Measurements from ENCODE around the gene FOS. TPM values are rescaled to one million over a fixed set of nuclear protein-coding genes. Genes with fewer than 3 reads are reported as not detected.

Gene FOS
- total and polyA plus RNA-seq, 2 of the 4 experiments (the other 2 are of a cell fraction) = 53.6 to 171 TPM

- Histone ChIP-seq H3K56ac (ENCODE audit: extremely low read depth, insufficient read depth, low read length) (peak overlapping the region; percentile 27; the same call in 1 of the 2 replicates), H3K14ac (replicated peaks; ENCODE audit: low read depth, low read length) (peak overlapping the region; percentile 41), H4K5ac (ENCODE audit: low read depth, low read length) (no peak overlapping the region), H2AFZ (replicated peaks; ENCODE audit: low read length, poor library complexity) (peak overlapping the region; percentile 49), H3K23ac (ENCODE audit: low read depth, low read length) (peak overlapping the region; percentile 57), H3K36me3 (ENCODE audit: control insufficient read depth, insufficient read depth, low read length) (no peaks in the 10 kb centered on the region), H3K18ac (ENCODE audit: low read depth, low read length) (no peak overlapping the region), H4K91ac (ENCODE audit: insufficient read depth, low read depth, low read length) (peak overlapping the region; percentile 27; the same call in 1 of the 2 replicates), H2BK20ac (ENCODE audit: low read depth, low read length) (0 out of 2 replicates have a peak overlapping the region, but pooled peaks have one; percentile 21), H2AK5ac (ENCODE audit: low read depth, low read length) (peak overlapping the region; percentile 29; the same call in 1 of the 2 replicates), H3K27me3 (ENCODE audit: control insufficient read depth, insufficient read depth, low read length) (no peaks in the 10 kb centered on the region), H2BK15ac (ENCODE audit: low read depth, low read length) (peak overlapping the region; percentile 33; the same call in 1 of the 3 replicates), H2AK9ac (replicated peaks; ENCODE audit: low read depth, low read length, poor library complexity) (no peak overlapping the region), H3K79me1 (ENCODE audit: low read depth in 1 of 2, low read length in 2 of 2) (peaks cover 0 to 3% of the 10 kb centered on the region in 2 experiments; a peak in 1 of 4 replicates), H2BK5ac (ENCODE audit: low read depth, low read length, poor library complexity, severe bottlenecking) (peak overlapping the region; percentile 44), H3K4me2 (ENCODE audit: low read depth, low read length) (peak overlapping the region; percentile 72), H3K9me1 (ENCODE audit: insufficient read depth, low read length) (peaks cover 3% of the 10 kb centered on the region; the same call in 1 of the 2 replicates), H3K9me3 (ENCODE audit: control insufficient read depth, insufficient read depth, low read length) (no peaks in the 10 kb centered on the region), H4K20me1 (ENCODE audit: insufficient read depth, low read length) (peaks cover 11% of the 10 kb centered on the region), H3K27ac (ENCODE audit: insufficient read depth, low read length) (peak overlapping the region; percentile 27; the same call in 1 of the 2 replicates), H3K4ac (ENCODE audit: low read depth, low read length) (peak overlapping the region; percentile 46; the same call in 1 of the 2 replicates), H3K4me1 (ENCODE audit: control insufficient read depth, insufficient read depth, low read length) (peaks cover 12% of the 10 kb centered on the region), H2BK120ac (ENCODE audit: low read depth, low read length) (peak overlapping the region; percentile 45), H3K9ac (ENCODE audit: low read depth, low read length) (no peak overlapping the region), H4K8ac (ENCODE audit: low read depth in 2 of 2, low read length in 2 of 2) (no peak overlapping the region), H3K4me3 (ENCODE audit: insufficient read depth, low read depth, low read length) (no peak overlapping the region)
- ATAC-seq (ENCODE audit: low read depth) = peak; percentile 25
- WGBS, 2 experiments (ENCODE audit: extremely low coverage in 2 of 2, insufficient read length in 1 of 2) = 7% methylated on average over 3 of the region's 13 CpGs; no CpG with 5 or more reads in 1 of the 2 experiments
- intact Hi-C loops (cut with micrococcal nuclease) = no loop called here
- peak; percentile 93 for DNase-seq
- POLR2A ChIA-PET (ENCODE audit: unreplicated experiment) = interaction anchor here (0.5 to 0.6 kb wide), 2 partner anchors 91 to 98 kb away, joined by 3 read pairs; no protein-coding TSS in a partner anchor
- dilution Hi-C loops (cut with HindIII; ENCODE audit: low sequenced_read_pairs, unreplicated experiment) = no loop called here
- CTCF ChIA-PET = interaction anchor here (0.6 kb wide), 1 partner anchor 14 kb away, joined by 4 read pairs; no protein-coding TSS in a partner anchor
- in situ Hi-C loops (cut with MboI; ENCODE audit: low sequenced_read_pairs) = no loop called here
- BruUV-seq (replicated peaks) = no TSS peak
- TF ChIP-seq RFX5 (IDR thresholded peaks at IDR 0.05; ENCODE audit: low read depth, low read length) (0 out of 2 replicates have a peak, but pooled peaks have one; percentile 37), RAD21 (IDR thresholded peaks at IDR 0.05; ENCODE audit: low read length) (peak; percentile 12; the same call in 1 of the 2 replicates), CHD1 (IDR thresholded peaks at IDR 0.05; ENCODE audit: low read depth, low read length) (no peak), NFE2L2 (IDR thresholded peaks at IDR 0.05; ENCODE audit: low read depth, low read length) (no peak), BHLHE40 (IDR thresholded peaks at IDR 0.05; ENCODE audit: low read depth, low read length) (0 out of 2 replicates have a peak, but pooled peaks have one; percentile 46), MAZ (IDR thresholded peaks at IDR 0.05; ENCODE audit: borderline replicate concordance, low read depth, low read length) (no peak), MAFK (IDR thresholded peaks at IDR 0.05; ENCODE audit: low read depth, low read length) (no peak), ELK1 (IDR thresholded peaks at IDR 0.05; ENCODE audit: borderline replicate concordance, low read depth, low read length) (no peak), SMC3 (IDR thresholded peaks at IDR 0.05; ENCODE audit: low read depth, low read length) (no peak), MXI1 (IDR thresholded peaks at IDR 0.05; ENCODE audit: borderline replicate concordance, low read depth, low read length) (0 out of 2 replicates have a peak, but pooled peaks have one; percentile 19)
- TF ChIP-seq, protein P1, sequence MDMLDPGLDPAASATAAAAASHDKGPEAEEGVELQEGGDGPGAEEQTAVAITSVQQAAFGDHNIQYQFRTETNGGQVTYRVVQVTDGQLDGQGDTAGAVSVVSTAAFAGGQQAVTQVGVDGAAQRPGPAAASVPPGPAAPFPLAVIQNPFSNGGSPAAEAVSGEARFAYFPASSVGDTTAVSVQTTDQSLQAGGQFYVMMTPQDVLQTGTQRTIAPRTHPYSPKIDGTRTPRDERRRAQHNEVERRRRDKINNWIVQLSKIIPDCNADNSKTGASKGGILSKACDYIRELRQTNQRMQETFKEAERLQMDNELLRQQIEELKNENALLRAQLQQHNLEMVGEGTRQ (IDR thresholded peaks at IDR 0.05; ENCODE audit: low read depth, low read length) = peak; percentile 71
- TF ChIP-seq, protein P2, sequence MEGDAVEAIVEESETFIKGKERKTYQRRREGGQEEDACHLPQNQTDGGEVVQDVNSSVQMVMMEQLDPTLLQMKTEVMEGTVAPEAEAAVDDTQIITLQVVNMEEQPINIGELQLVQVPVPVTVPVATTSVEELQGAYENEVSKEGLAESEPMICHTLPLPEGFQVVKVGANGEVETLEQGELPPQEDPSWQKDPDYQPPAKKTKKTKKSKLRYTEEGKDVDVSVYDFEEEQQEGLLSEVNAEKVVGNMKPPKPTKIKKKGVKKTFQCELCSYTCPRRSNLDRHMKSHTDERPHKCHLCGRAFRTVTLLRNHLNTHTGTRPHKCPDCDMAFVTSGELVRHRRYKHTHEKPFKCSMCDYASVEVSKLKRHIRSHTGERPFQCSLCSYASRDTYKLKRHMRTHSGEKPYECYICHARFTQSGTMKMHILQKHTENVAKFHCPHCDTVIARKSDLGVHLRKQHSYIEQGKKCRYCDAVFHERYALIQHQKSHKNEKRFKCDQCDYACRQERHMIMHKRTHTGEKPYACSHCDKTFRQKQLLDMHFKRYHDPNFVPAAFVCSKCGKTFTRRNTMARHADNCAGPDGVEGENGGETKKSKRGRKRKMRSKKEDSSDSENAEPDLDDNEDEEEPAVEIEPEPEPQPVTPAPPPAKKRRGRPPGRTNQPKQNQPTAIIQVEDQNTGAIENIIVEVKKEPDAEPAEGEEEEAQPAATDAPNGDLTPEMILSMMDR (conservative IDR thresholded peaks at IDR 0.05; ENCODE audit: low read depth, low read length) = no peak
Observed at GRCh38 chr14:75273272-75274049, 5.2 kb upstream of the FOS start.

All from IMR-90 (cell line).